IPS-20b (cell line): ENCODE data around the gene SIGLEC5.

Experiments
- H3K27ac ChIP-seq: one replicate; pipeline ENCODE4 v1.5.1; 2013; ENCODE audit warnings: low read length
- H3K27me3 ChIP-seq: 2 replicates; pipeline ENCODE4 v1.6.1; 2013; ENCODE audit warnings: mild to moderate bottlenecking, low read length, inconsistent platforms; ENCODE audit not compliant: insufficient read depth
- H3K36me3 ChIP-seq: 2 replicates; pipeline ENCODE4 v1.6.1; 2013; ENCODE audit warnings: low read depth, mild to moderate bottlenecking, inconsistent platforms, low read length, moderate library complexity; ENCODE audit not compliant: insufficient read depth
- H3K4me1 ChIP-seq: 2 replicates; pipeline ENCODE4 v1.6.1; 2013; ENCODE audit warnings: mild to moderate bottlenecking, control low read depth, inconsistent platforms, low read length, moderate library complexity; ENCODE audit not compliant: insufficient read depth
- H3K4me3 ChIP-seq: 2 replicates; pipeline ENCODE4 v1.5.1; 2013; ENCODE audit warnings: mild to moderate bottlenecking, low read length, inconsistent platforms
- H3K9ac ChIP-seq: 2 replicates; pipeline ENCODE4 v1.6.1; 2013; ENCODE audit warnings: low read depth, mild to moderate bottlenecking, inconsistent platforms, low read length, moderate library complexity
- H3K9me3 ChIP-seq: 2 replicates; pipeline ENCODE4 v1.6.1; 2013; ENCODE audit warnings: mild to moderate bottlenecking, low read depth, low read length, inconsistent platforms; ENCODE audit not compliant: insufficient read depth

SIGLEC5 gene

GRCh38 chr19:51621178-51621577, 9.0 kb downstream of the SIGLEC5 start:
- Histone ChIP-seq H3K4me1 (no peaks in the 10 kb centered on the region), H3K9ac (no peak overlapping the region), H3K9me3 (peaks cover 62% of the 10 kb centered on the region), H3K4me3 (no peak overlapping the region), H3K27me3 (no peaks in the 10 kb centered on the region), H3K27ac (no peak overlapping the region), H3K36me3 (no peaks in the 10 kb centered on the region)

- no peak overlapping the region for H3K27ac ChIP-seq
These were observed 14.2 kb downstream of the SIGLEC5 start for GRCh38 chr19:51615991-51616390.

GRCh38 chr19:51614789-51615188, 15.4 kb downstream of the SIGLEC5 start:
- H3K27ac ChIP-seq, result no peak overlapping the region

More at GRCh38 chr19:51615991-51616390, 14.2 kb downstream of the SIGLEC5 start:
- no peak overlapping the region for H3K9ac ChIP-seq
- H3K9me3 ChIP-seq, result peaks cover 75% of the 10 kb centered on the region
- H3K27me3 ChIP-seq, result no peaks in the 10 kb centered on the region; the same call in 1 of the 2 replicates
- no peaks in the 10 kb centered on the region for H3K36me3 ChIP-seq
- H3K4me1 ChIP-seq, result no peaks in the 10 kb centered on the region
- H3K4me3 ChIP-seq, result no peak overlapping the region

GRCh38 chr19:51610576-51610975, 19.6 kb downstream of the SIGLEC5 start:
- Histone ChIP-seq H3K36me3 (no peaks in the 10 kb centered on the region), H3K27ac (no peak overlapping the region), H3K27me3 (no peaks in the 10 kb centered on the region; the same call in 1 of the 2 replicates), H3K4me1 (no peaks in the 10 kb centered on the region), H3K9me3 (peaks cover 63% of the 10 kb centered on the region), H3K9ac (no peak overlapping the region), H3K4me3 (no peak overlapping the region)

More at GRCh38 chr19:51614789-51615188, 15.4 kb downstream of the SIGLEC5 start:
- no peaks in the 10 kb centered on the region for H3K4me1 ChIP-seq
- H3K27me3 ChIP-seq, result no peaks in the 10 kb centered on the region; the same call in 1 of the 2 replicates
- H3K9me3 ChIP-seq, result peaks cover 76% of the 10 kb centered on the region
- H3K4me3 ChIP-seq, result no peak overlapping the region
- H3K9ac ChIP-seq, result no peak overlapping the region
- H3K36me3 ChIP-seq, result no peaks in the 10 kb centered on the region

- H3K36me3 ChIP-seq, result no peaks in the 10 kb centered on the region
- no peak overlapping the region for H3K4me3 ChIP-seq
- no peaks in the 10 kb centered on the region for H3K4me1 ChIP-seq
- no peaks in the 10 kb centered on the region; the same call in 1 of the 2 replicates for H3K27me3 ChIP-seq
- H3K27ac ChIP-seq, result no peak overlapping the region
- peaks cover 53% of the 10 kb centered on the region for H3K9me3 ChIP-seq
- no peak overlapping the region for H3K9ac ChIP-seq
These were observed 22.2 kb downstream of the SIGLEC5 start for GRCh38 chr19:51607920-51608562.

- H3K27ac ChIP-seq, result no peak overlapping the region
- H3K4me1 ChIP-seq, result no peaks in the 10 kb centered on the region
- H3K4me3 ChIP-seq, result no peak overlapping the region
- peaks cover 49% of the 10 kb centered on the region for H3K9me3 ChIP-seq
- no peak overlapping the region for H3K9ac ChIP-seq
- H3K36me3 ChIP-seq, result no peaks in the 10 kb centered on the region
- H3K27me3 ChIP-seq, result no peaks in the 10 kb centered on the region; the same call in 1 of the 2 replicates
These were observed 23.1 kb downstream of the SIGLEC5 start for GRCh38 chr19:51607077-51607476.

GRCh38 chr19:51602189-51602854, 27.9 kb downstream of the SIGLEC5 start:
- Histone ChIP-seq H3K27me3 (no peaks in the 10 kb centered on the region), H3K27ac (no peak overlapping the region), H3K4me1 (no peaks in the 10 kb centered on the region), H3K9ac (no peak overlapping the region), H3K36me3 (no peaks in the 10 kb centered on the region), H3K9me3 (peaks cover 50% of the 10 kb centered on the region), H3K4me3 (no peak overlapping the region)

GRCh38 chr19:51600940-51601580, 29.1 kb downstream of the SIGLEC5 start:
- Histone ChIP-seq H3K9ac (no peak overlapping the region), H3K9me3 (peaks cover 50% of the 10 kb centered on the region; the same call in 1 of the 2 replicates), H3K4me3 (no peak overlapping the region), H3K4me1 (no peaks in the 10 kb centered on the region), H3K27ac (no peak overlapping the region), H3K36me3 (no peaks in the 10 kb centered on the region), H3K27me3 (no peaks in the 10 kb centered on the region)

- Histone ChIP-seq H3K4me3 (no peak overlapping the region), H3K27me3 (peaks cover 5% of the 10 kb centered on the region; the same call in 1 of the 2 replicates), H3K9ac (no peak overlapping the region), H3K4me1 (no peaks in the 10 kb centered on the region; the same call in 1 of the 2 replicates), H3K9me3 (peaks cover 34% of the 10 kb centered on the region; the same call in 1 of the 2 replicates), H3K36me3 (no peaks in the 10 kb centered on the region), H3K27ac (no peak overlapping the region)
These were observed 31.1 kb downstream of the SIGLEC5 start for GRCh38 chr19:51599084-51599483.

- H3K4me3 ChIP-seq, result no peak overlapping the region
- peaks cover 5% of the 10 kb centered on the region; the same call in 1 of the 2 replicates for H3K27me3 ChIP-seq
- H3K27ac ChIP-seq, result no peak overlapping the region
- H3K9ac ChIP-seq, result no peak overlapping the region
- H3K36me3 ChIP-seq, result no peaks in the 10 kb centered on the region
- H3K4me1 ChIP-seq, result no peaks in the 10 kb centered on the region; the same call in 1 of the 2 replicates
- H3K9me3 ChIP-seq, result peaks cover 33% of the 10 kb centered on the region; the same call in 1 of the 2 replicates
These were observed 31.9 kb downstream of the SIGLEC5 start for GRCh38 chr19:51598159-51598915.
